Endometrial microvascular endothelial cells (primary cell): ENCODE results near the gene NAPG. TPM values are rescaled to one million over a fixed set of nuclear protein-coding genes. Genes with fewer than 3 reads are reported as not detected.
"Not testable (repeated sequence)": the region's sequence is repeated elsewhere in the genome, so short reads cannot be mapped to it uniquely, and the experiment has no call there.

Experiments used
- in situ Hi-C: cut with HindIII; loops from 2 replicates; pipeline ENCODE4 v1.10.0; 2017; ENCODE audit warnings: low sequenced_read_pairs, low pct_unique_long_range_greater_than_20kb; ENCODE audit errors: inconsistent ontology term
- total RNA-seq: library from RNA; depleted of rRNA; stranded (reverse); fragments of >200 nt; gene quantifications from one replicate; pipeline ENCODE4 v1.2.3, GENCODE V29; 2015; ENCODE audit errors: inconsistent ontology term

Gene NAPG
- total RNA-seq, 1 donor from 2014 or later, result 23.5 TPM

DNA sequence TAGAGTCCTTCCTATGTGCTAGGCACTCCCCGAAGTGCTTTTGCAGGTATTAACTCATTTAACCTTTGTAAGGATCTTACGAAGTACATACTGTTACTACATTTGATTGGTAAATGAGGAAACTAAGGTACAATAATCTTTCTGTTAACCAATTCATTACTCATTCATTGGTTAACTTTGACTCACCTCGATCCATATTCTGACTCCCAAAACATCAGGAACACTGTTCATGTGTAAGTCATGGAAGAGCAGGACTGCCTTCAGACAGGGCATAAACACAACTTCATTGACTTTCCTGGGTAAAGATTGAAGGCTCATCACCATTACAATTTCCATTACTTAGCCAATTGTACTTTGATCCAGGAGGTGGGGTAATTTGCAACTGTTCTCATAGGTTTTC, 40.6 kb downstream of the NAPG start:
- in situ Hi-C loops, result no loop called here

DNA sequence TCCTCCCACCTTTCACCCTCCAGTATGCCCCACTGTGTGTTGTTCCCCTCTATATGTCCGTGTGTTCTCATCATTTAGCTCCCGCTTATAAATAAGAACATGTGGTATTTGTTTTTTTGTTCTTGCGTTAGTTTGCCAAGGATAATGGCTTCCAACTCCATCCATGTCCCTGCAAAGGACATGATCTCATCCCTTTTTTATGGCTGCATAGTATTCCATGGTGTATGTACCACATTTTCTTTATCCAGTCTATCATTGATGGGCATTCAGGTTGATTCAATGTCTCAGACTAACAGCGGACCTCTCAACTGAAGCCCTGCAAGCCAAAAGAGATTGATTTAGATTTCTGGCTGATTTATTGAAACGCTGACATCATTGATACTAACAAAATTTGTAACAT, 44.1 kb downstream of the NAPG start:
- in situ Hi-C loops, result not testable (repeated sequence)

DNA sequence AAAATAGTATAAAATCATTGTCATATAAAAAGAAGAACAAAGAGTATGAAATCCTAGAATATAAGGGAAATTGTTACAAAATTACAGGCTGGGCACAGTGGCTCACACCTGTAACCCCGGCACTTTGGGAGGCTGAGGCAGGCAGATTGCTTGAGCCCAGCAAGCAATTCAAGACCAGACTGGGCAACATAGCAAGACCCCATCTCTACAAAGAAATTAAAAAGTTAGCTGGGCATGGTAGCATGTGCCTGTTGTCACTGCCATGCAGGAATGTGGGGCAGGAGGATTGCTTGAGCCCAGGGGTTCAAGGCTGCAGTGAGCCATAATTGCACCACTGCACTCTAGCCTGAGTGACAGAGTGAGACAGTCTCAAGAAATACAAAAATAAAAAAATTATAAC, 44.8 kb downstream of the NAPG start:
- in situ Hi-C loops, result no loop called here

DNA sequence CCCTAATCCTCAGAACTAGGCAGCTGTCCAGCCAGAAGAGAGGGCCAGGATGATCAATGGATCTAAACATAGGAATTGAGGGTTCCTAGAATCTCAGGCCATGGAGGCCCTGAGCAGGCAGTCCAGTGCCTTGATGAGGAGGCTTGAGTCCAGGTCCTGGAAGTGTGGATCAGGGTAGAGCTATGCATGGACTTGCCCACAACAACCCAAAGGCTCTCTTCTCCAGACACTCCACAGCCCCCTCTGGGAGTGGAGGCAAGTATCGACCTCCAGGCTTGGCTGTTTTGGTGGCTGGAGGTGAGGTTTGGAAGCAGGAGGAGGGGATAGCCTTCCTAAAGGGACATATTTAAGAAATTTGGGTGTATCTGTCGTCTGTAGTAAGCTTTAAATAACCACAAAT, 45.7 kb downstream of the NAPG start:
- in situ Hi-C loops, result no loop called here

DNA sequence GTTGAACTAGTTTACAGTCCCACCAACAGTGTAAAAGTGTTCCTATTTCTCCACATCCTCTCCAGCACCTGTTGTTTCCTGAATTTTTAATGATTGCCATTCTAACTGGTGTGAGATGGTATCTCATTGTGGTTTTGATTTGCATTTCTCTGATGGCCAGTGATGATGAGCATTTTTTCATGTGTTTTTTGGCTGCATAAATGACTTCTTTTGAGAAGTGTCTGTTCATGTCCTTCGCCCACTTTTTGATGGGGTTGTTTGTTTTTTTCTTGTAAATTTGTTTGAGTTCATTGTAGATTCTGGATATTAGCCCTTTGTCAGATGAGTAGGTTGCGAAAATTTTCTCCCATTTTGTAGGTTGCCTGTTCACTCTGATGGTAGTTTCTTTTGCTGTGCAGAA, 47.4 kb downstream of the NAPG start:
- in situ Hi-C loops, result not testable (repeated sequence)

DNA sequence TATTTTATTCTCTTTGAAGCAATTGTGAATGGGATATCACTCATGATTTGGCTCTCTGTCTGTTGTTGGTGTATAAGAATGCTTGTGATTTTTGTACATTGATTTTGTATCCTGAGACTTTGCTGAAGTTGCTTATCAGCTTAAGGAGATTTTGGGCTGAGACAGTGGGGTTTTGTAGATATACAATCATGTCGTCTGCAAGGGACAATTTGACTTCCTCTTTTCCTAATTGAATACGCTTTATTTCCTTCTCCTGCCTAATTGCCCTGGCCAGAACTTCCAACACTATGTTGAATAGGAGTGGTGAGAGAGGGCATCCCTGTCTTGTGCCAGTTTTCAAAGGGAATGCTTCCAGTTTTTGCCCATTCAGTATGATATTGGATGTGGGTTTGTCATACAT, 48.6 kb downstream of the NAPG start:
- in situ Hi-C loops, result not testable (repeated sequence)

DNA sequence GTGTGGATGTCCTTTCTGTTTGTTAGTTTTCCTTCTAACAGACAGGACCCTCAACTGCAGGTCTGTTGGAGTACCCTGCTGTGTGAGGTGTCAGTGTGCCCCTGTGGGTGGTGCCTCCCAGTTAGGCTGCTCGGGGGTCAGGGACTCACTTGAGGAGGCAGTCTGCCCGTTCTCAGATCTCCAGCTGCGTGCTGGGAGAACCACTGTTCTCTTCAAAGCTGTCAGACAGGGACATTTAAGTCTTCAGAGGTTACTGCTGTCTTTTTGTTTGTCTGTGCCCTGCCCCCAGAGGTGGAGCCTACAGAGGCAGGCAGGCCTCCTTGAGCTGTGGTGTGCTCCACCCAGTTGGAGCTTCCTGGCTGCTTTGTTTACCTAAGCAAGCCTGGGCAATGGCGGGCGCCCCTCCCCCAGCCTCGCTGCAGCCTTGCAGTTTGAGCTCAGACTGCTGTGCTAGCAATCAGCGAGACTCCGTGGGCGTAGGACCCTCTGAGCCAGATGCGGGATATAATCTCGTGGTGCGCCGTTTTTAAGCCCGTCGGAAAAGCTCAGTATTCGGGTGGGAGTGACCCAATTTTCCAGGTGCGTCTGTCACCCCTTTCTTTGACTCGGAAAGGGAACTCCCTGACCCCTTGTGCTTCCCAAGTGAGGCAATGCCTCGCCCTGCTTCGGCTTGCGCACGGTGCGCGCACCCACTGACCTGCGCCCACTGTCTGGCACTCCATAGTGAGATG, 52.2 kb downstream of the NAPG start:
- in situ Hi-C loops, result not testable (repeated sequence)

DNA sequence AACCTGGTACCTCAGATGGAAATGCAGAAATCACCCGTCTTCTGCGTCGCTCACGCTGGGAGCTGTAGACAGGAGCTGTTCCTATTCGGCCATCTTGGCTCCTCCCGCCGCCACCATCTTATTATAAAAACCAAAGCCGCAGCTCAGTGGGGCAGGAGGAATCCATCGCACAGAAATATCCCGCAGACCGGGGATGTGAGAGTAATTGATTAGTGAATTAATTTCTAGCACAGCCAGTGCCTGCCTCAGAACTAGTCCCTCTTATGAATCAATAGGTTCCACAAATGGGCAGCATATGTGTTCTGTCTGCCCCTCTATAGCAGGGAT, 52.7 kb downstream of the NAPG start:
- in situ Hi-C loops, result not testable (repeated sequence)

DNA sequence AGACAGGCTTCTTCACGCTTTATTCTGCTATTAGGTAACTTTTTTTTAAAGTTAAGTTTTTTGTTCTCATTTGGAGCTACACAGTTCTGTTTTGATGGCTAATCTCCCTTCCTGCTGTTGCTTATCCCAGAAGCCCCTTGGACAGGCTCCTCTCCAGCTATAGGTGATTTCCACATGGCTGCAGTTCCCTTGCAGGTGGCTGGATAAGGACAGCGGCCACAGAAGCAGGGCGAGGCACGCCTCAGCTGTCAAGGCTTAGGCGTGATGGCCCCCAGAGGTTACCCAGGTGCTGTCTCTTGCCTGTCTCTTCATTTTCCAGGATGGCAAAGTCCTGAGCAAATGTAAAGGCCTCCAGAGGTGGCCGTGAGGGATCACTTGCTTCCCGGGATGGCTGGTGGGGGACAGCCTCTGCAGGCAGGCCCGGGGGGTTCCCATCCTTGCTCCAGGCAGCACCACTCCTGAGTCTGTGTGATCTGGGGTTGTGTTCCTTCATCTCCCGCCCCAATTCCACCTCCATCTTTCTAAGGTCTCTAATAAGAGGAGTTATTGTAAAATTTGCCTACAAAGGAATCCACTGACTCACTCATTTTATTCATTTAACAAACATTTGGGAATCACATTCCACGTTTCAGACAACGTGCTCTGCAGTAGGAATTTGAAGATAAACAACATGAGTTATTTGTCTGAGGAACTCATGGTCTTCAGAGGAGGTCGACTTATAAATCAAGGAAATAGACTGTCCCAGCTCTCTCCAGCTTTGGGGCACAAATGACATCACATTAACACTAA, 53.4 kb downstream of the NAPG start:
- in situ Hi-C loops, result no loop called here

DNA sequence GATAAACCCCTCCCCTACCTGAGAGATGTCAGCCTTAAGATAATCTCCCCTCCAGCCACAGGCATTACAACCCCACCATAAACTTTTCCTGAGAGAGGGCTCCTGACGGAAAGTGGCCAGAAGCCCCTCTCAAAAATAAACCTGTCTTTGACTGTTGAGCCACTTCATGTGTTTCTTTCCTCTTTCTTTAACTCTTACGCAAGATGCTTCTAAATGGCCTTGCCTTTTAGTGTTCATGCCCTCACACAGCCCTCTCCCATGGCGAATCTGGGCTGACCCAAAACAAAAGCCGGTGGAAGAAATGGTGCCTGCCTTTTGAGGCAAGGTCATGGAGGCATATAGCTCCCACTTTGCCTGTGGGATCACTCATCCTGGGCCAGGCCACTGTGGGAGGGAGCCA, 54.4 kb downstream of the NAPG start:
- in situ Hi-C loops, result no loop called here

DNA sequence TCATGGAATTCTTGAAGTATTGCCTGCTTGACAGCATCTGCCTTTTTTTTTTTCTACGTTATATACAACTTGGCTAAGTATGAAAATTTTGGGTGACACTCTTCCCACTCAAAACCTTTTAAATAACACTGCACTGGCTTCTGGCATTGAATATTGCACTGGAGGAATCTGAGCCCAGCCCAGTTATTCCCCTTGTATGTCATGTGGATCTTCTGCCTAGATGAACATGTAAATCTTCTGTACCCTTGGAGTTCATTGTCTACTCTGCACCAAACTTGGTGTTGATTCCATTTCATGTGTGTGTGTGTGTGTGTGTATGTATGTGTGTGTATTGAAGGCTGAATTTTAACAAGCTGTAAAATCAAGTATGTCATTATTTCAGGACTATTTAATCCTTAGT, 59.4 kb downstream of the NAPG start:
- in situ Hi-C loops, result no loop called here

DNA sequence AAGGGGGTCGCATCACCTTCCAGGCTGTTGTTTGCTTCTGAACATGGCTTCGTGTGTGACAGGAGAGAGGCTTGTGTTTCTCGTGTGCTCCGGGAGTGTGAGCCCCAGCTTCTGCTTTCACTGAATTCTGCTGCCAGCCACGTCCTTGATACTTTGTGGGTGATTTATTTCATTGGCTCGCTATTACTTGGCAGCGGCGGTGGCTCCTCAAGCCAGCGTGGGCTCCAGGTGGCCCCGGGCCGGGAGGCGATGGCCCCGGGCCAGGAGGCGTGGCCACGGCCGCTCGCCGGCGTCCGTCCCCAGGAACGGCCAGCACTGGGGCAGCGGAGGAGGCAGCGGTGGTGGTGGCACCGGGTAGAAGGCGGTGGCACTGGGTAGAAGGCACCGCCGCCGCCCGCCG, 63.1 kb downstream of the NAPG start:
- in situ Hi-C loops, result no loop called here

DNA sequence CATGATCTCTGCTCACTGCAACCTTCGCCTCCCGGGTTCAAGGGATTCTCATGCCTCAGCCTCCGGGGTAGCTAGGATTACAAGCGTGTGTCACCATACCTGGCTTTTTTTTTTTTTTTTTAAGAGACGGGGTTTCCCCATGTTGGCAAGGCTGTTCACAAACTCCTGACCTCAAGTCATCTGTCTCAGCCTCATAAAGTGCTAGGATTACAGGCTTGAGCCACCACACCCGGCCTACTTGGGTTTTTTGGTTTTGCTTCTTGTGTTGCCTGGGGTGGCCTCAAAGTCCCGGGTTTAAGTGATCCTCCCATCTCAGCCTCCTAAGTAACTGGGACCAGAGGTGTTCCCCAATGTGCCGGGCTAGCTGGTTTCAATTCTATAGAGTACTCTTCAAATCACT, 64.6 kb downstream of the NAPG start:
- in situ Hi-C loops, result no loop called here

DNA sequence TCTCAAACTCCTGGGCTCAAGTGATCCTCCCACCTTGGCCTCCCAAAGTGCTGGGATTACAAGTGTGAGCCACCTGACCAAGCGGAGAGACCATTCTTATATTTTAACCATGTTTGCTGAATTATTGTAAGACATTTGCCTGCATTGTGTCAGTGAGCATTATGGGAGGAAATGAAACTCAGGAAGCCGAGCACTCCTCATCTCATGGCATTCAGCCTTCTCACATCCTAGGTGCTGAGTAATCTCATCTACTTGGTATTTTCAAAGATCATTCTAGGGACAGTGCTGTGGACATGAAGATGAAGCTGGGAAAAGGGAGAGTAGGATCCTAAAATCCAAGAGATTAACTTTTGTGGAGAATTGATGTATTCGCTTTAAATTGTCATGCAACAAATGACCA, 66.1 kb downstream of the NAPG start:
- in situ Hi-C loops, result no loop called here

DNA sequence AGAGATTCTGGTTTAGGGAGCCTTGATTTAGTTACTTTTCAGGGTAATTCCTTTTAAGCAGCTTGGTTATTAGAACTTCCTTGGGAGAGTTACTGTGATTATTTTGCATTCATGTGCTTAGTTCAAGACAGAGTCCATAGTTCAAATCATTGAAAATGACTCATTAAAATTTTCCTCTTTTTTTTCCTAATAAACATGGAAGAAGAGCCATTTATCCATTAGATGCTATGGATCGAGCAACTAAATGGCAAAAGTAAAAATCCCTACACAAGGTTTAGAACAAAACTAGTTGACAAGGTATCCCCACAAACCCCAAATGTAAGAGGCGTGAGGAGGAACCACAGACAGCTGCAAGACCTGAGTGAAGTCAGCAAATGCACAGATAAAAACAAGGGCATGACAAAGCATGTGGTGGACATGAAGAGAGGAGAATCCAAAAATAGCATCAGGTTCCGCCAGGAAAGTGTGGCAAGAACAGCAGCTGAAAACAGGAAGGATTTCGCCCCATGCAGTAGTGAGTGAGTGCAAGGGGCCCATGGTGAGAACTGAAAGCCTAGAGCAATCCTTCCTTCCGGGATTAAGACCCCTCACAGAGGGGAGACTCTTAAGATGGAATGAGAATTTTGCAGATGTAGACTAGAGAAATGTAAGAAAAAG, 67.7 kb downstream of the NAPG start:
- in situ Hi-C loops, result not testable (repeated sequence)

DNA sequence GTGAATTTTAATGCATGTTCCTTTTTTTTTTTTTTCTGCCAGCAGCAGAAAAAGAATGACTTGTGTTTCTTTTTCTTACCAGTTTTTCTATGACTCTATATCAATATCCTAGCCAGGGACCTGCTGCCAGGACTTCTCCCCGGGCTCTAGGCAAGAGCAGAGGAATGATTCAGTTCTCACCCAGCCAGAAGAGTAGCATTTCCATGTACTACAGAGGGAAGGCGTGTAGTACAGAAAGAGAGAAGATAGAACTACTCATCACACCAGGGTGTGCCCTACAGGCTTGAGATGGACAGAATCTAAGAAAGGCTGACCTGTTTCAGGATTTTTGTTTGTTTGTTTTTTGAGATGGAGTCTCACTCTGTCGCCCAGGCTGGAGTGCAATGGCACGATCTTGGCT, 70.1 kb downstream of the NAPG start:
- in situ Hi-C loops, result not testable (repeated sequence)

DNA sequence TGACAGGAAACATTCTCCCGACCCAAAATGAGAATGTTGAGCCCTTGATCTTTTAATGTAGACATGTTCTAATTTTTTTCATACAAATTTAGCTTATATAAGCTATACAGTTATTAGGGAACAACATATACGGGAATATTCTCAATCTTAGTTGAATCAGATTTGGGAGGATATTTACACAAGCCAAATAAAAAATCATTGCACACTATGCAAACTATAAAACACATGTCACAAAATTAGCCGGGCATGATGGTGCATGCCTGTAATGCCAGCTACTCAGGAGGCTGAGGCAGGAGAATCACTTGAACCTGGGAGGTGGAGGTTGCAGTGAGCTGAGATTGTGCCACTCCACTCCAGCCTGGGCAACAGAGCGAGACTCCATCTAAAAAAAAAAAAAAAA, 71.9 kb downstream of the NAPG start:
- in situ Hi-C loops, result not testable (repeated sequence)

DNA sequence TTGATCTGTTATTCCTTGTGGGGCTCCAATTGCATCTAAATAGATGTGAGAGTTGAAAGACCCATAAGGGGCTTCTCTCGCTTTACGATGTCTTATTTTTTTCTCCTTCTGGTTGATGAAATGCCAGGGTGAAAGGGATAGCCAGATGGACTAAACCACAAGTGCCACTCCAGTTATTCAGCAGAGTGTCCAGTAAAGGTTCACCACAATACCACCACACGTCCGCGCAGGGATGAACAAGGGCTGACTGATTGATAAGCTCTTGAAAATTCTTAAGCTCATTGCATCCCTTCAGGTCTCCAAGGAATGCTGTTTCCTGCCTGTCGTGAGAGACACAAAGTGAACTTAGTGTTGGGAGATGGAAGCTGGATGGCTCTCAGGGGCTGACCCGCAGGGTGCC, 74.9 kb downstream of the NAPG start:
- in situ Hi-C loops, result not testable (repeated sequence)
